SK-N-SH (cell line): Measurements from ENCODE around the gene SSTR5. TPM values are rescaled to one million over a fixed set of nuclear protein-coding genes. Genes with fewer than 3 reads are reported as not detected.

Source experiments
- CTCF ChIA-PET: fragments of 300-600, 350-600 bp; formaldehyde crosslinking; extraction: SDS; loops from one replicate; lab custom pipeline; 2021; lab: Yijun Ruan, JAX
- POLR2A ChIA-PET: fragments of 350-600 bp; sonication (Branson Sonifier 250); formaldehyde crosslinking; extraction: SDS; loops from one replicate; lab custom pipeline; 2020; ENCODE audit warnings: antibody characterized with exemption, inconsistent platforms; lab: Yijun Ruan, JAX
- DNase-seq: peaks from one replicate; pipeline ENCODE4 v3.0.0; 2012
- H2AFZ ChIP-seq: fragments of 200-600 bp; sonication (generic); 2 replicates; pipeline ENCODE4 v1.8.1; 2016; ENCODE audit warnings: antibody characterized with exemption, mild to moderate bottlenecking, low read depth
- H3F3A ChIP-seq: fragments of 200-600 bp; sonication (generic); replicated peaks from 2 replicates; pipeline ENCODE3; 2016; ENCODE audit warnings: antibody characterized with exemption, mild to moderate bottlenecking; ENCODE audit not compliant: insufficient read depth
- H3K27ac ChIP-seq, 2 experiments: fragments of 200-500 bp in 1 of 2; fragments of 200-600 bp in 1 of 2; sonication (Bioruptor generic) in 1 of 2; sonication (generic), shearing (Covaris generic) in 1 of 2; 2 replicates each; pipeline versions ENCODE4 v1.5.1 to v1.6.1; 2014 to 2016; ENCODE audit warnings: low read depth in 2 of 2, inconsistent platforms in 1 of 2, low read length in 1 of 2, mild to moderate bottlenecking in 1 of 2, mixed read lengths in 1 of 2
- H3K27me3 ChIP-seq: fragments of 200-600 bp; sonication (generic), shearing (Covaris generic); 2 replicates; pipeline ENCODE4 v1.6.1; 2016; ENCODE audit warnings: mixed run types; ENCODE audit not compliant: insufficient read depth
- H3K36me3 ChIP-seq, 2 experiments: fragments of 200-500 bp in 1 of 2; fragments of 200-600 bp in 1 of 2; sonication (Bioruptor generic) in 1 of 2; sonication (generic) in 1 of 2; replicated peaks in 1 of 2; 2 replicates each; pipeline versions ENCODE3 to v1.5.1; 2014 to 2016; ENCODE audit warnings: low read length in 1 of 2, mild to moderate bottlenecking in 1 of 2; ENCODE audit not compliant: insufficient read depth in 2 of 2, control insufficient read depth in 1 of 2
- H3K4me1 ChIP-seq, 2 experiments: fragments of 200-500 bp in 1 of 2; fragments of 200-600 bp in 1 of 2; sonication (Bioruptor generic) in 1 of 2; sonication (generic), shearing (Covaris generic) in 1 of 2; 2 replicates each; pipeline versions ENCODE4 v1.5.1 to v1.6.1; 2014 to 2016; ENCODE audit warnings: low read depth in 1 of 2, low read length in 1 of 2, mixed run types in 1 of 2; ENCODE audit not compliant: insufficient read depth in 2 of 2, control insufficient read depth in 1 of 2
- H3K4me2 ChIP-seq: fragments of 200-600 bp; sonication (generic), shearing (Covaris generic); 2 replicates; pipeline ENCODE4 v1.6.1; 2017; ENCODE audit warnings: mixed run types
- H3K4me3 ChIP-seq, 2 experiments: fragments of 200-500 bp in 1 of 2; fragments of 200-600 bp in 1 of 2; sonication (Bioruptor generic) in 1 of 2; sonication (generic), shearing (Covaris generic) in 1 of 2; 2 replicates each; pipeline versions ENCODE4 v1.5.1 to v1.8.1; 2014 to 2016; ENCODE audit warnings: low read depth in 2 of 2, inconsistent platforms in 1 of 2, low read length in 1 of 2, mild to moderate bottlenecking in 1 of 2, mixed read lengths in 1 of 2, moderate library complexity in 1 of 2
- H3K79me2 ChIP-seq: fragments of 200-600 bp; sonication (generic); 2 replicates; pipeline ENCODE4 v1.8.1; 2017; ENCODE audit warnings: mild to moderate bottlenecking; ENCODE audit not compliant: insufficient read depth
- H3K9ac ChIP-seq: fragments of 200-600 bp; sonication (generic); 2 replicates; pipeline ENCODE4 v1.6.1; 2017; ENCODE audit warnings: mixed run types
- H3K9me2 ChIP-seq: fragments of 200-600 bp; sonication (generic); 2 replicates; pipeline ENCODE4 v1.6.1; 2017; ENCODE audit warnings: mixed run types
- H3K9me3 ChIP-seq: fragments of 200-600 bp; sonication (generic); 2 replicates; pipeline ENCODE4 v1.6.1; 2017; ENCODE audit warnings: mixed run types, mild to moderate bottlenecking, moderate library complexity
- H4K20me1 ChIP-seq: fragments of 200-600 bp; sonication (generic); 2 replicates; pipeline ENCODE4 v1.6.1; 2017; ENCODE audit warnings: mild to moderate bottlenecking, mixed run types; ENCODE audit not compliant: insufficient read depth
- CHD2 ChIP-seq: fragments of 150-350 bp; IDR thresholded peaks from 2 replicates; pipeline ENCODE4 v1.6.1; 2018; ENCODE audit warnings: low read length; ENCODE audit not compliant: partially characterized antibody
- GATA2 ChIP-seq: sonication (generic); formaldehyde crosslinking; IDR thresholded peaks from 2 replicates; pipeline ENCODE4 v1.5.0; 2020; ENCODE audit warnings: mild to moderate bottlenecking, missing genetic modification reagents
- MEF2A ChIP-seq: IDR thresholded peaks from 2 replicates; pipeline ENCODE4 v1.4.0; 2012; ENCODE audit warnings: low read depth, borderline replicate concordance
- NFIC ChIP-seq: IDR thresholded peaks from 2 replicates; pipeline ENCODE4 v1.4.0; 2012; ENCODE audit warnings: borderline replicate concordance
- POLR2AphosphoS5 ChIP-seq: IDR thresholded peaks from 2 replicates; pipeline ENCODE4 v1.6.1; 2012; ENCODE audit warnings: low read depth, low read length
- REST ChIP-seq: IDR thresholded peaks from 2 replicates; pipeline ENCODE4 v1.6.1; 2012; ENCODE audit warnings: mild to moderate bottlenecking, low read depth, low read length, moderate library complexity
- RXRA ChIP-seq: IDR thresholded peaks from 2 replicates; pipeline ENCODE4 v1.4.0; 2012; ENCODE audit warnings: low read depth, mild to moderate bottlenecking, borderline replicate concordance
- TAF1 ChIP-seq: IDR thresholded peaks from 2 replicates; pipeline ENCODE4 v1.6.1; 2012; ENCODE audit warnings: low read depth, mild to moderate bottlenecking, low read length, moderate library complexity, borderline replicate concordance
- TEAD4 ChIP-seq: IDR thresholded peaks from 2 replicates; pipeline ENCODE4 v1.4.0; 2012; ENCODE audit warnings: mild to moderate bottlenecking, borderline replicate concordance; ENCODE audit not compliant: insufficient read depth
- USF1 ChIP-seq: IDR thresholded peaks from 2 replicates; pipeline ENCODE4 v1.4.0; 2012; ENCODE audit warnings: low read depth, borderline replicate concordance
- WGBS: methylation state at CpG from one replicate; pipeline ENCODE4 v1.1.6; 2017; ENCODE audit warnings: low lambda C conversion rate; 5-methylcytosine and 5-hydroxymethylcytosine counted together
- polyA plus RNA-seq, 3 experiments: library from polyadenylated mRNA; depleted of rRNA; stranded (reverse); fragments of >200 nt; gene quantifications; 2 replicates each; pipeline ENCODE4 v1.2.3, GENCODE V29; 2012

Gene SSTR5
- polyA plus RNA-seq, 1 of the 3 experiments (the other 2 are of a cell fraction) = not detected

GRCh38 chr16:1094601-1095449, 22.3 kb downstream of the SSTR5 start (continued):
- no peak for TF ChIP-seq REST
- TF ChIP-seq POLR2AphosphoS5 = no peak
- no peak for TF ChIP-seq GATA2 (CRISPR knock-in tag)

- no peak overlapping the region for H2AFZ ChIP-seq
- no peak for DNase-seq
- H3F3A ChIP-seq = peaks cover 3% of the 10 kb centered on the region
- no peaks in the 10 kb centered on the region for H3K9me3 ChIP-seq
- H3K79me2 ChIP-seq = no peaks in the 10 kb centered on the region
- TF ChIP-seq GATA2 (CRISPR knock-in tag) (no peak), USF1 (no peak), RXRA (no peak), MEF2A (no peak), POLR2AphosphoS5 (no peak), TEAD4 (no peak), NFIC (no peak), CHD2 (no peak), TAF1 (no peak)
- TF ChIP-seq, all 33 proteins: peak for 0
- H4K20me1 ChIP-seq = 0 out of 2 replicates have a peak, but pooled peaks cover 8% of the 10 kb centered on the region
- no peaks in the 10 kb centered on the region for H3K4me1 ChIP-seq
- no peak overlapping the region for H3K4me2 ChIP-seq
- no CpG with 5 or more reads among the region's 16 CpGs for WGBS
- no peak overlapping the region for H3K4me3 ChIP-seq
- H3K27me3 ChIP-seq = peaks cover 41% of the 10 kb centered on the region
- H3K9me2 ChIP-seq = no peaks in the 10 kb centered on the region
- no peak overlapping the region for H3K27ac ChIP-seq
- H3K36me3 ChIP-seq = no peaks in the 10 kb centered on the region
- H3K9ac ChIP-seq = no peak overlapping the region
- ChIA-PET POLR2A (no interaction called here), CTCF (interaction anchor here (1.4 to 1.7 kb wide), 2 partner anchors 14 to 40 kb away, joined by 3 to 6 read pairs; no protein-coding TSS in a partner anchor)
Observed at GRCh38 chr16:1095450-1096168, 23.1 kb downstream of the SSTR5 start.
